ENCODE results near the gene PHF3.

The PHF3 gene

GRCh38 chr6:63683071-63683603 lies 47.5 kb downstream of the PHF3 start:
- H3K4me3 ChIP-seq (ENCODE audit: low read depth, low read length): no peak overlapping the region
- no peak for DNase-seq (ENCODE audit: low read depth)
- in situ Hi-C loops (cut with HindIII; ENCODE audit: low sequenced_read_pairs): no loop called here
- no peak for TF ChIP-seq CTCF (IDR thresholded peaks at IDR 0.05; ENCODE audit: low read depth, low read length, missing control alignments)

- DNase-seq (ENCODE audit: low read depth): no peak
- no peak for TF ChIP-seq CTCF (IDR thresholded peaks at IDR 0.05; ENCODE audit: low read depth, low read length, missing control alignments)
- no peak overlapping the region for H3K4me3 ChIP-seq (ENCODE audit: low read depth, low read length)
- in situ Hi-C loops (cut with HindIII; ENCODE audit: low sequenced_read_pairs): no loop called here
Measured at GRCh38 chr6:63685446-63686379, 50.1 kb downstream of the PHF3 start.

- in situ Hi-C loops (cut with HindIII; ENCODE audit: low sequenced_read_pairs): no loop called here
- TF ChIP-seq CTCF (IDR thresholded peaks at IDR 0.05; ENCODE audit: low read depth, low read length, missing control alignments): no peak
- H3K4me3 ChIP-seq (ENCODE audit: low read depth, low read length): no peak overlapping the region
- no peak for DNase-seq (ENCODE audit: low read depth)
Measured at GRCh38 chr6:63689421-63689820, 53.8 kb downstream of the PHF3 start.

- in situ Hi-C loops (cut with HindIII; ENCODE audit: low sequenced_read_pairs): no loop called here
Measured at GRCh38 chr6:63690221-63690620, 54.6 kb downstream of the PHF3 start.

GRCh38 chr6:63705707-63706106 lies 70.1 kb downstream of the PHF3 start:
- no peak for TF ChIP-seq CTCF (IDR thresholded peaks at IDR 0.05; ENCODE audit: low read depth, low read length, missing control alignments)
- H3K4me3 ChIP-seq (ENCODE audit: low read depth, low read length): no peak overlapping the region
- in situ Hi-C loops (cut with HindIII; ENCODE audit: low sequenced_read_pairs): no loop called here
- no peak for DNase-seq (ENCODE audit: low read depth)

More at GRCh38 chr6:63690221-63690620, 54.6 kb downstream of the PHF3 start:
- no peak overlapping the region for H3K4me3 ChIP-seq (ENCODE audit: low read depth, low read length)
- DNase-seq (ENCODE audit: low read depth): no peak
- no peak for TF ChIP-seq CTCF (IDR thresholded peaks at IDR 0.05; ENCODE audit: low read depth, low read length, missing control alignments)

- H3K4me3 ChIP-seq (ENCODE audit: low read depth, low read length): no peak overlapping the region
- no peak for DNase-seq (ENCODE audit: low read depth)
- in situ Hi-C loops (cut with HindIII; ENCODE audit: low sequenced_read_pairs): no loop called here
- TF ChIP-seq CTCF (IDR thresholded peaks at IDR 0.05; ENCODE audit: low read depth, low read length, missing control alignments): no peak
Measured at GRCh38 chr6:63706630-63707029, 71.0 kb downstream of the PHF3 start.

All from astrocyte of the cerebellum (primary cell).